HCT116 (cell line): ENCODE measurements around the gene ANO9. TPM values are rescaled to one million over a fixed set of nuclear protein-coding genes. Genes with fewer than 3 reads are reported as not detected.

Experiments
- ATAC-seq: fragments of 200-7000 bp; cut with Tn5 transposase; 2 replicates; pipeline ENCODE4 v1.9.1; 2020; ENCODE audit warnings: mild to moderate bottlenecking, moderate library complexity
- BruUV-seq: library from RNA; stranded (reverse); fragments of 400-500 nt; replicated peaks from 2 replicates; lab custom pipeline; 2021; lab: Mats Ljungman, UMichigan
- CTCF ChIA-PET: fragments of 300-600 bp; sonication (Branson Sonifier 250); formaldehyde crosslinking; loops from one replicate; lab custom pipeline; 2021; ENCODE audit warnings: antibody characterized with exemption; lab: Charles Lee
- POLR2A ChIA-PET: fragments of 300-600, 350-600 bp; sonication (Branson Sonifier 250); formaldehyde crosslinking; loops from one replicate; lab custom pipeline; 2021; ENCODE audit warnings: antibody characterized with exemption; lab: Charles Lee
- RAD21 ChIA-PET, 2 experiments: fragments of 300-600 bp; sonication (Branson Sonifier 250); formaldehyde crosslinking; loops; one replicate each; lab custom pipeline; 2023; ENCODE audit warnings: low total read pairs in 2 of 2; ENCODE audit not compliant: uncharacterized antibody in 2 of 2, unreplicated experiment in 2 of 2, low non-redundant PET in 1 of 2; lab: Charles Lee
- DNase-seq: peaks from one replicate; pipeline ENCODE4 v3.0.0-alpha.2; 2010; ENCODE audit warnings: low read depth, low spot score
- H2AFZ ChIP-seq: fragments of 200-600 bp; shearing (Covaris generic), sonication (generic); 2 replicates; pipeline ENCODE4 v1.6.1; 2017; ENCODE audit warnings: low read depth, mixed run types, mixed read lengths, antibody characterized with exemption, low read length; ENCODE audit not compliant: poor library complexity, severe bottlenecking
- H3K27ac ChIP-seq: 2 replicates; pipeline ENCODE4 v1.5.1; 2012; ENCODE audit warnings: low read depth, low read length
- H3K27me3 ChIP-seq: fragments of 200-600 bp; sonication (generic); 2 replicates; pipeline ENCODE4 v1.6.1; 2016; ENCODE audit warnings: mixed run types, low read length, mixed read lengths; ENCODE audit not compliant: insufficient read depth
- H3K36me3 ChIP-seq, 2 experiments: fragments of 200-500 bp in 1 of 2; fragments of 200-600 bp in 1 of 2; sonication (Bioruptor generic) in 1 of 2; sonication (generic) in 1 of 2; 2 replicates each; pipeline versions ENCODE4 v1.5.1 to v1.6.1; 2014 to 2016; ENCODE audit warnings: low read length in 2 of 2, inconsistent platforms in 1 of 2, mixed read lengths in 1 of 2, mixed run types in 1 of 2; ENCODE audit not compliant: insufficient read depth in 2 of 2, control insufficient read depth in 1 of 2
- H3K4me1 ChIP-seq, 2 experiments: fragments of 200-600 bp in 1 of 2; sonication (generic) in 1 of 2; 2 replicates each; pipeline versions ENCODE4 v1.5.1 to v1.6.1; 2012 to 2017; ENCODE audit warnings: low read length in 2 of 2, inconsistent platforms in 1 of 2, mild to moderate bottlenecking in 1 of 2, mixed read lengths in 1 of 2, mixed run types in 1 of 2, moderate library complexity in 1 of 2; ENCODE audit not compliant: insufficient read depth in 2 of 2, control insufficient read depth in 1 of 2
- H3K4me2 ChIP-seq: fragments of 200-600 bp; sonication (generic); 2 replicates; pipeline ENCODE4 v1.6.1; 2017; ENCODE audit warnings: mixed run types, low read length, mixed read lengths
- H3K4me3 ChIP-seq, 2 experiments: fragments of 200-600 bp in 1 of 2; sonication (generic) in 1 of 2; replicated peaks in 1 of 2; 2 replicates each; pipeline ENCODE4 v1.5.1; 2011 to 2016; ENCODE audit warnings: low read length in 2 of 2, control low read depth in 1 of 2, low read depth in 1 of 2, mild to moderate bottlenecking in 1 of 2, mixed read lengths in 1 of 2, mixed run types in 1 of 2
- H3K79me2 ChIP-seq: fragments of 200-600 bp; sonication (generic); 2 replicates; pipeline ENCODE4 v1.6.1; 2017; ENCODE audit warnings: mild to moderate bottlenecking, mixed run types, low read length, moderate library complexity, mixed read lengths; ENCODE audit not compliant: insufficient read depth
- H3K9ac ChIP-seq: fragments of 200-600 bp; sonication (generic); 2 replicates; pipeline ENCODE4 v1.6.1; 2016; ENCODE audit warnings: low read length, mixed read lengths
- H3K9me2 ChIP-seq: fragments of 200-600 bp; sonication (generic), shearing (Covaris generic); 2 replicates; pipeline ENCODE4 v1.6.1; 2017; ENCODE audit warnings: mixed run types, mild to moderate bottlenecking, moderate library complexity; ENCODE audit not compliant: insufficient read depth
- H3K9me3 ChIP-seq, 2 experiments: fragments of 200-500 bp in 1 of 2; fragments of 200-600 bp in 1 of 2; sonication (Bioruptor generic) in 1 of 2; sonication (generic) in 1 of 2; 2 replicates each; pipeline ENCODE4 v1.6.1; 2014 to 2017; ENCODE audit warnings: low read length in 2 of 2, mixed read lengths in 2 of 2, inconsistent platforms in 1 of 2, low read depth in 1 of 2, mild to moderate bottlenecking in 1 of 2, mixed run types in 1 of 2, moderate library complexity in 1 of 2; ENCODE audit not compliant: control insufficient read depth in 1 of 2, insufficient read depth in 1 of 2
- H4K20me1 ChIP-seq: fragments of 200-600 bp; sonication (generic), shearing (Covaris generic); 2 replicates; pipeline ENCODE4 v1.6.1; 2017; ENCODE audit warnings: mixed run types, mild to moderate bottlenecking, moderate library complexity; ENCODE audit not compliant: insufficient read depth
- CEBPB ChIP-seq: IDR thresholded peaks from 2 replicates; pipeline ENCODE4 v1.6.1; 2012; ENCODE audit warnings: low read depth
- ELF1 ChIP-seq: IDR thresholded peaks from 2 replicates; pipeline ENCODE4 v1.6.1; 2012; ENCODE audit warnings: low read depth, borderline replicate concordance
- EZH2phosphoT487 ChIP-seq: fragments of 200-600 bp; IDR thresholded peaks from 2 replicates; pipeline ENCODE4 v1.6.1; 2018; ENCODE audit warnings: antibody characterized with exemption, borderline replicate concordance
- POLR2A ChIP-seq: IDR thresholded peaks from 2 replicates; pipeline ENCODE4 v1.7.0; 2011; ENCODE audit warnings: borderline replicate concordance; ENCODE audit not compliant: insufficient read depth, insufficient read length; ENCODE audit errors: extremely low read depth
- POLR2AphosphoS5 ChIP-seq: IDR thresholded peaks from 2 replicates; pipeline ENCODE4 v1.6.1; 2011; ENCODE audit warnings: mild to moderate bottlenecking, low read depth, low read length, moderate library complexity
- intact Hi-C: fragments of 100-400 bp; cut with micrococcal nuclease; formaldehyde crosslinking; loops from 2 replicates; pipeline ENCODE4 v1.10.0; 2022
- total RNA-seq: library from RNA; stranded (reverse); gene quantifications from one replicate; pipeline ENCODE4 v1.2.1, GENCODE V29; 2021; ENCODE audit not compliant: unreplicated experiment
- TF ChIP-seq, protein P1 (sequence below), 3 experiments: fragments of 200-600 bp in 1 of 3; sonication (generic) in 1 of 3; IDR thresholded peaks in 2 of 3; conservative IDR thresholded peaks in 1 of 3; 2 replicates each; pipeline ENCODE4 v1.5.1; 2012 to 2017; ENCODE audit warnings: low read depth in 2 of 3, low read length in 2 of 3, antibody characterized with exemption in 1 of 3, borderline replicate concordance in 1 of 3, control low read depth in 1 of 3, mild to moderate bottlenecking in 1 of 3, mixed read lengths in 1 of 3, mixed run types in 1 of 3, moderate library complexity in 1 of 3; ENCODE audit not compliant: insufficient read depth in 1 of 3

ANO9 gene
- total RNA-seq, 1 experiment from 2014 or later: 70.3 TPM

DNA sequence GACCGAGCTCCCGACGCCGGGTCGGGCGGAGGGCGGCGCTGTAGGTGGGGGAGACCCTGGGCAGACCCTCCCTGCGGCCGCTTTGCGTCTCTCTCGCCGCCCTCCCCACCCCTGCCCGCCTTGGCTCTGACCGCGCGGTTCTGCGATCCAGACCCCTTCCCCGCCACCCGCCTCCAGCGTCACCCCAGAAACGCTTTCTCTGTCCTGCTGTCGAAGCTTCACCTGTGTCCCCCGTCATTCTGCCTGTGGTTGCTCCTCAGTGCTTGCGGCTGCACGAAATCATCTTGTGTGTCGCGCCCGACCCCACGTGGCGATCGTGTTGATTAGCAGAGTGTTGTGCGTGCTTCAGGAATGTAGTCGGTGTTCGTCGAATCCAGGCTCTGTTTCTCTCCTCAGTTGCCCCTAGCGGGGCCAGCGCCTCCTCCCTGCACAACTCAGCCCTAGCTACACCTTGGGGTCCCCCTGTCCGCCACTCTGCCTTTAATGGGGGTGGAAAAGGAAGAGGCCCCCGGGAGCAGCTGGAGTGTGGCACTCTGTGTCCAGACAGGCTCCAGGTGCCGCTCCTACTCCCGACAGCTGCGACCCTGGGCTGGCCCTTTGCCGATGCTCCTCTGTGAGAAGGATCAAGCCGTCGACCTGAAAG is 9.1 kb upstream of the ANO9 start:
- ATAC-seq (peak; percentile 22), DNase-seq (peak; percentile 38)
- H3K9ac ChIP-seq: peak overlapping the region; percentile 88
- H3K27me3 ChIP-seq: no peaks in the 10 kb centered on the region
- CTCF ChIA-PET: interaction anchor here (1.4 kb wide), 1 partner anchor 10 kb away, joined by 4 read pairs; no protein-coding TSS in a partner anchor
- H3K79me2 ChIP-seq: peaks cover 68% of the 10 kb centered on the region
- H3K27ac ChIP-seq: peak overlapping the region; percentile 98
- H3K4me2 ChIP-seq: peak overlapping the region; percentile 85
- intact Hi-C loops: loop anchor here (5.0 kb wide), 1 partner anchor 214 kb away; the partner anchor contains the start of genes PSMD13 and SIRT3
- RAD21 ChIA-PET: interaction anchor here in 1 of 2 experiments (1.2 kb wide), 1 partner anchor 9 kb away, joined by 3 read pairs; the partner anchor contains the start of gene ANO9
- TF ChIP-seq, protein P1, sequence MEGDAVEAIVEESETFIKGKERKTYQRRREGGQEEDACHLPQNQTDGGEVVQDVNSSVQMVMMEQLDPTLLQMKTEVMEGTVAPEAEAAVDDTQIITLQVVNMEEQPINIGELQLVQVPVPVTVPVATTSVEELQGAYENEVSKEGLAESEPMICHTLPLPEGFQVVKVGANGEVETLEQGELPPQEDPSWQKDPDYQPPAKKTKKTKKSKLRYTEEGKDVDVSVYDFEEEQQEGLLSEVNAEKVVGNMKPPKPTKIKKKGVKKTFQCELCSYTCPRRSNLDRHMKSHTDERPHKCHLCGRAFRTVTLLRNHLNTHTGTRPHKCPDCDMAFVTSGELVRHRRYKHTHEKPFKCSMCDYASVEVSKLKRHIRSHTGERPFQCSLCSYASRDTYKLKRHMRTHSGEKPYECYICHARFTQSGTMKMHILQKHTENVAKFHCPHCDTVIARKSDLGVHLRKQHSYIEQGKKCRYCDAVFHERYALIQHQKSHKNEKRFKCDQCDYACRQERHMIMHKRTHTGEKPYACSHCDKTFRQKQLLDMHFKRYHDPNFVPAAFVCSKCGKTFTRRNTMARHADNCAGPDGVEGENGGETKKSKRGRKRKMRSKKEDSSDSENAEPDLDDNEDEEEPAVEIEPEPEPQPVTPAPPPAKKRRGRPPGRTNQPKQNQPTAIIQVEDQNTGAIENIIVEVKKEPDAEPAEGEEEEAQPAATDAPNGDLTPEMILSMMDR (IDR thresholded peaks at IDR 0.05 in 2 of 3, conservative IDR thresholded peaks at IDR 0.05 in 1 of 3; ENCODE audit: borderline replicate concordance in 1 of 3, insufficient read depth in 1 of 3, low read depth in 2 of 3, low read length in 2 of 3): peak in 1 of 3 experiments; percentile 34; a peak in 2 of 6 replicates
- TF ChIP-seq POLR2AphosphoS5 (peak; percentile 17; the same call in 1 of the 2 replicates), POLR2A (no peak), EZH2phosphoT487 (no peak), ELF1 (no peak), CEBPB (no peak)
- H3K36me3 ChIP-seq: peaks cover 11 to 26% of the 10 kb centered on the region in 2 experiments; a peak in 3 of 4 replicates
- peaks cover 19 to 34% of the 10 kb centered on the region in 2 experiments for H3K4me1 ChIP-seq
- H4K20me1 ChIP-seq: no peaks in the 10 kb centered on the region
- H3K4me3 ChIP-seq: peak overlapping the region; percentile 82 to 86
- no peak overlapping the region for H2AFZ ChIP-seq
- H3K9me2 ChIP-seq: no peaks in the 10 kb centered on the region
- POLR2A ChIA-PET: interaction anchor here (0.7 to 2.4 kb wide), 2 partner anchors 36 to 44 kb away, joined by 3 to 10 read pairs; no protein-coding TSS in a partner anchor
- TSS peak; percentile 45 for BruUV-seq
- H3K9me3 ChIP-seq: no peaks in the 10 kb centered on the region
